Measurements from ENCODE around the gene CALCOCO1.
A peak's percentile ranks its signal among the peaks of the same experiment; 100 is the strongest.

The CALCOCO1 gene, protein sequence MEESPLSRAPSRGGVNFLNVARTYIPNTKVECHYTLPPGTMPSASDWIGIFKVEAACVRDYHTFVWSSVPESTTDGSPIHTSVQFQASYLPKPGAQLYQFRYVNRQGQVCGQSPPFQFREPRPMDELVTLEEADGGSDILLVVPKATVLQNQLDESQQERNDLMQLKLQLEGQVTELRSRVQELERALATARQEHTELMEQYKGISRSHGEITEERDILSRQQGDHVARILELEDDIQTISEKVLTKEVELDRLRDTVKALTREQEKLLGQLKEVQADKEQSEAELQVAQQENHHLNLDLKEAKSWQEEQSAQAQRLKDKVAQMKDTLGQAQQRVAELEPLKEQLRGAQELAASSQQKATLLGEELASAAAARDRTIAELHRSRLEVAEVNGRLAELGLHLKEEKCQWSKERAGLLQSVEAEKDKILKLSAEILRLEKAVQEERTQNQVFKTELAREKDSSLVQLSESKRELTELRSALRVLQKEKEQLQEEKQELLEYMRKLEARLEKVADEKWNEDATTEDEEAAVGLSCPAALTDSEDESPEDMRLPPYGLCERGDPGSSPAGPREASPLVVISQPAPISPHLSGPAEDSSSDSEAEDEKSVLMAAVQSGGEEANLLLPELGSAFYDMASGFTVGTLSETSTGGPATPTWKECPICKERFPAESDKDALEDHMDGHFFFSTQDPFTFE

DNA sequence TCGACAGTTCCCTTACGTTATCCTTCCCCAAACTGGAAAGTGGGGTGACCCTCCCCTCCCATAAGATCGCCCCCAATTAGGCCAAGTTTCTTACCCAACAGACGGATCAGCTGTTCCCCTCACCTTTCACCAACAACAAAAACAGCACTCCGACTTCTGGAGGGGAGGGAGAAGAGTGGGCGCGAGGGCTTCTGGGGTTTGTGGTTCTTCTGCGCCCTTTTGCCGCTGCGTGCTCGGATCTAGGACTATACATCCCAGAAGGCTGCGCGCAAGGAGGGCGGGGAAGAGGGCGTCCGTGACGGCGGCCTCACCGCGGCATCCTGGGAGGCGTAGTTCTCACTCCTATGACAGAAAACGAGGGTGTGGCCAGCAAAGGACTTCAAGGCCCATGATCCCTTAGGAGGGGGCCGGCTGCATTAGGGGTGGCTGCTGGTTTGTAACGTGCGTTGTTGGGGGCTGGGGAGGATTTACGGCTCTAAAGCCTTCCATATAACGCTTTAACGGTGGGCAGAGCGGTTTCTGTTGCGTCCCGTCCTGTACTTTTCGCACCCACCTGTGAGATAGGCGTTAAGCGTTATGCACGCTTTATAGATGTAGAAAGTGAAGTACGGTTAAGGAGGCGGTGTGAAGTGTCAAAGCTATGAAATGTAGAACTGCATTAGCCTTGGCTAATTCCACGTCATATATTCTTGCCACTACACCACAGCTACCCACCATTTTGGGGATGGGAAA, at the start of gene CALCOCO1:
Gene CALCOCO1 (minus strand): TSS at position 143 of the 732 bp plus-strand sequence. CDS start 2,210 bp downstream, outside the sequence.
- peak within 1 kb of the TSS; percentile 97 for H3K4me3 ChIP-seq (ENCODE audit: control insufficient read depth, low read depth, low read length)
- peak; percentile 97 for DNase-seq (ENCODE audit: low read depth)
- TF ChIP-seq, protein P1, sequence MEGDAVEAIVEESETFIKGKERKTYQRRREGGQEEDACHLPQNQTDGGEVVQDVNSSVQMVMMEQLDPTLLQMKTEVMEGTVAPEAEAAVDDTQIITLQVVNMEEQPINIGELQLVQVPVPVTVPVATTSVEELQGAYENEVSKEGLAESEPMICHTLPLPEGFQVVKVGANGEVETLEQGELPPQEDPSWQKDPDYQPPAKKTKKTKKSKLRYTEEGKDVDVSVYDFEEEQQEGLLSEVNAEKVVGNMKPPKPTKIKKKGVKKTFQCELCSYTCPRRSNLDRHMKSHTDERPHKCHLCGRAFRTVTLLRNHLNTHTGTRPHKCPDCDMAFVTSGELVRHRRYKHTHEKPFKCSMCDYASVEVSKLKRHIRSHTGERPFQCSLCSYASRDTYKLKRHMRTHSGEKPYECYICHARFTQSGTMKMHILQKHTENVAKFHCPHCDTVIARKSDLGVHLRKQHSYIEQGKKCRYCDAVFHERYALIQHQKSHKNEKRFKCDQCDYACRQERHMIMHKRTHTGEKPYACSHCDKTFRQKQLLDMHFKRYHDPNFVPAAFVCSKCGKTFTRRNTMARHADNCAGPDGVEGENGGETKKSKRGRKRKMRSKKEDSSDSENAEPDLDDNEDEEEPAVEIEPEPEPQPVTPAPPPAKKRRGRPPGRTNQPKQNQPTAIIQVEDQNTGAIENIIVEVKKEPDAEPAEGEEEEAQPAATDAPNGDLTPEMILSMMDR (conservative IDR thresholded peaks at IDR 0.05; ENCODE audit: control insufficient read depth, insufficient read depth, low read depth, low read length): no peak

DNA sequence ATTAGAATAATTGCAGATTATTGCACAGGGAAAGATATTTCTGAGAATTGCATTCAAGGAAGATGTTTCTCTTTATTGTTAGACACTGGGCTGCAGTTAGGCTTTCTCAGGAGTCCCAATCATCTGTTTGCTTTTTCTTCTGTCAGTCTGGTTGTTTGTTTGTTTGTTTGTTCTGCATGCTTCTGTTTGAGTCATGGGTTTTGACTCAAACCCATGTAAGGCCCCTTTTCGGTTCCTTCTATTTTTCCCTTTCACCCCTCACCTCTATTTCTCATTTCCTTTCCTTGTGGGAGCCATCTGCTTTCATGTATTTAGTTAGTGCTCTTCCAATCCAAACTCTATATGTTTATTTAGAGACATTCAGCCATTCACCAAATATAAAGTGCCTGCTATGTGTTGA, 49.6 kb upstream of the CALCOCO1 start:
- TF ChIP-seq, protein P1 (conservative IDR thresholded peaks at IDR 0.05; ENCODE audit: control insufficient read depth, insufficient read depth, low read depth, low read length): no peak
- no peak overlapping the region for H3K4me3 ChIP-seq (ENCODE audit: control insufficient read depth, low read depth, low read length)
- DNase-seq (ENCODE audit: low read depth): no peak

DNA sequence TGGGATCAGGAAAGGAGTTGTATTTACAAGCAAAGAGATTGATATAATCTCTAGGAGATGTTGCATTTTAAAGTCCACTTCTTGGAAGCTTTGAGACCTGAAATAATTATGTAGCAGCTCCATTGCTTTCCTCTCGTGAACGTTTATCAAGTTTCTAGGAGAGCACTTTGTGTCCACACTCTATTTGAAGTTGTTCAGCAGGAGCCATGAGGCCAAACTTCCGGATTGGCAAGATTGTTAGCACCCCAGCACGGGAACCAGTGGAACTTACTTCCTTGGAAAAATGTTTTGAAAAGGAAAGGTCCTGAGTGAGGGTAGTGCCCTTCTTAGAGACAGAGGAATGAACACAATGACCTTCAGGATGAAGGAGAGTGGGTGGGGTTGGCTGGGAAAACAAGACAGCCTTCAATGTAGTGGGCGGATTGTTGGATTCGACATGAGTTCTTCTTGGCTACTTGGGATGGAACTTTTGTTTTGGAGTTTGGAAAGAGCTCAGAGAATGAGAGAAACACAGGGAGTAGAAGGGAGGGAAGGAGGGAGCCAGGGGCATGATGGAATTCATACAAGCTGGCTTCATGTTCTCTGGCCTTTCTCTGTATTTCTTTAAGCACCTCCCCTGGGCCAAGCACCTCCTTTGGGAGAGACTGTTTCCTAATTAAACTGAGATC, 48.4 kb upstream of the CALCOCO1 start:
- TF ChIP-seq, protein P1 (conservative IDR thresholded peaks at IDR 0.05; ENCODE audit: control insufficient read depth, insufficient read depth, low read depth, low read length): no peak
- no peak overlapping the region for H3K4me3 ChIP-seq (ENCODE audit: control insufficient read depth, low read depth, low read length)
- peak; percentile 42 for DNase-seq (ENCODE audit: low read depth)

DNA sequence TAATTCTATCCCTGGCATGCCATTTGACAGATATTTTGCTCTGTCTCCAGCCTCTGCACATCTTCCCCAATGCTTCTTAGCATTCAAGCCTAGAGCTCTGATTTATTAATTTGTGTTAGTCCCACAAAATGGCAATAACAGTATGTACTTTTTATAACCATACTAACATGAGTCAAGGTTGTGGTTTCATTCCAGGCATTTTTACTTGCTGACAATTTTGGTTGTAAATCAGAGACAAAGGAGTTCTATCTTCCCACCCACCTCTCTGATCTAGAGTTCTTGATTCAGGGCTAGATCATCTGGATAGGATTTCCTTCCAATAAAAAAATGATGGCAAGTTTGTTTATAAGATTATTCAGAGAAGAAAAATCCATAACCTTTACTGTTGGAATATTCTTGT, 43.0 kb upstream of the CALCOCO1 start:
- no peak overlapping the region for H3K4me3 ChIP-seq (ENCODE audit: control insufficient read depth, low read depth, low read length)
- TF ChIP-seq, protein P1 (conservative IDR thresholded peaks at IDR 0.05; ENCODE audit: control insufficient read depth, insufficient read depth, low read depth, low read length): no peak
- peak; percentile 99 for DNase-seq (ENCODE audit: low read depth)

DNA sequence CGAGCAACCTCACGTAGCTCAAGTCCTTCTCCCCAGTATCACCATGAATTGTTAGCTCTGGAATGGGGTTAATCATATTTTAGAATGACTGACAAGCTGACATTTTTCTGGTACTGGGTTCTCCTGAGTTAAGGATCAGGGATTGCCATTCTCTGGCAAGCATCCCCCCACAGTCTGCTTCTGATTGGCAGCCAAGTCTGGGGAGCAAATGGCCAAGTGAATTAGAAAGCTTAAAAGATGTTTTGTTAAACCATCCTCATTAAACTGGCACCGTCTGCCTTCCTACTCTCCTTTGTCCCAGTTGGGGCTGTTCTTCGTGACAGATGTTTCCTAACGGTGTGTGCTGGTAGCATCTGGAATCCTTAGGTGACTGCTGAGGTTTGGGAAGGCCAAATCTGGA, 41.7 kb upstream of the CALCOCO1 start:
- no peak for DNase-seq (ENCODE audit: low read depth)
- TF ChIP-seq, protein P1 (conservative IDR thresholded peaks at IDR 0.05; ENCODE audit: control insufficient read depth, insufficient read depth, low read depth, low read length): no peak
- H3K4me3 ChIP-seq (ENCODE audit: control insufficient read depth, low read depth, low read length): no peak overlapping the region

DNA sequence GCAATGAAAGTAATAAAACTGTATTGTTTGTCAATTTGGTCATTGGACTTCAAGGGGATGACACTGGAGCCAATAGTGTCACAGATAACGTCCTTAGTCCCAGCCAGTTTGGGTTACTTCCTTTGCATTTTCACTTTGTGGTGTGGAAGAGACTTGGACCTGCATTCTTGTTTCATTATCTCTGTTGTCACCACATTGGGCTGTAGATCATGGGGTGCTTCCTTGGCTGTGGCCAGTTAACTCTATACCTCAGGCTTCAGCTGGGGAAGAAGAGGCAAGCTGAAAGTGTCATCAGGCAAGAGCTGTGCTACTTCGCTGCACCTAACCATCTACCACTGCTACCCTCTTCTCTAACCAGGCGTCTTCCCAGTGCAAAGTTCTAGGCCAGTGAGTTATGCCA, 39.6 kb upstream of the CALCOCO1 start:
- DNase-seq (ENCODE audit: low read depth): no peak
- TF ChIP-seq, protein P1 (conservative IDR thresholded peaks at IDR 0.05; ENCODE audit: control insufficient read depth, insufficient read depth, low read depth, low read length): no peak
- H3K4me3 ChIP-seq (ENCODE audit: control insufficient read depth, low read depth, low read length): no peak overlapping the region

All from fibroblast of mammary gland (primary cell).